RWPE2 (cell line): ENCODE results near the gene C1D.

Source experiments
- ATAC-seq: fragments of 200-7000 bp; cut with Tn5 transposase; 3 replicates; pipeline ENCODE4 v1.9.1; 2021; ENCODE audit warnings: low read depth
- DNase-seq: peaks from one replicate; pipeline ENCODE4 v3.0.0-alpha.2; 2020; ENCODE audit warnings: low spot score
- H3K27ac ChIP-seq: fragments of 450-650 bp; 2 replicates; pipeline ENCODE4 v1.5.1; 2017; ENCODE audit warnings: mild to moderate bottlenecking; ENCODE audit not compliant: poor library complexity, severe bottlenecking
- H3K27me3 ChIP-seq: fragments of 250-450 bp; sonication (Bioruptor Pico); 2 replicates; pipeline ENCODE4 v1.5.1; 2021; ENCODE audit warnings: mild to moderate bottlenecking, moderate library complexity; ENCODE audit not compliant: insufficient read depth, poor library complexity, severe bottlenecking
- H3K36me3 ChIP-seq: fragments of 250-450 bp; sonication (Bioruptor Pico); 2 replicates; pipeline ENCODE4 v1.5.1; 2020; ENCODE audit warnings: low read depth, mild to moderate bottlenecking, moderate library complexity
- H3K4me1 ChIP-seq: fragments of 250-450 bp; sonication (Bioruptor Pico); 2 replicates; pipeline ENCODE4 v1.5.1; 2021; ENCODE audit warnings: mild to moderate bottlenecking, moderate library complexity; ENCODE audit not compliant: insufficient read depth, poor library complexity, severe bottlenecking
- H3K4me3 ChIP-seq: fragments of 250-450 bp; sonication (Bioruptor Pico); 2 replicates; pipeline ENCODE4 v1.5.1; 2021; ENCODE audit warnings: mild to moderate bottlenecking, moderate library complexity; ENCODE audit not compliant: severe bottlenecking
- H3K9me3 ChIP-seq: fragments of 250-450 bp; sonication (Bioruptor Pico); 2 replicates; pipeline ENCODE4 v1.5.1; 2021; ENCODE audit warnings: mild to moderate bottlenecking, moderate library complexity; ENCODE audit not compliant: severe bottlenecking
- TF ChIP-seq, protein P1 (sequence below): fragments of 450-650 bp; IDR thresholded peaks from one replicate; pipeline ENCODE4 v1.5.1; 2017; ENCODE audit warnings: mild to moderate bottlenecking, moderate library complexity; ENCODE audit not compliant: poor library complexity, severe bottlenecking

The C1D gene

DNA sequence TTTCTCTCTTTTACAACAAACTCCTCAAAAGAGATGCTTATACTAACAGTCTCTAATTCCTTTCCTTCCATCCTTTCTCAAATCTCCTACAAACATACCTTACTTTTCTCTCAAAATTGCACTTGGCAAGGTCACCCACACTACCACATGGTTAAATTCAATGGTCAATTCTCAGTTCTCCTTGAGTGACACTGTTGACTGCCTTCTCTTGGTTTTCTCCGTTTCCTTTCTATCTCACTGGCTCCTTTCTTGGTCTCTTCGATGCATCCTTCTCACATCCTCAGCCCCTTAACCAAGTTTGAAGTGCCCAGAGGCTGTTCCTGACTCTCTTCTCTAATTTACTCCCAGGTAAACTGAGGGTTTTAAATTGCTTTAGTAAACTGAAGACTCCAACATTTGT, 12.5 kb downstream of the C1D start:
- Histone ChIP-seq H3K27ac (no peak overlapping the region), H3K36me3 (peaks cover 14% of the 10 kb centered on the region), H3K9me3 (no peaks in the 10 kb centered on the region), H3K4me3 (no peak overlapping the region), H3K27me3 (no peaks in the 10 kb centered on the region), H3K4me1 (peaks cover 15% of the 10 kb centered on the region)
- TF ChIP-seq, protein P1, sequence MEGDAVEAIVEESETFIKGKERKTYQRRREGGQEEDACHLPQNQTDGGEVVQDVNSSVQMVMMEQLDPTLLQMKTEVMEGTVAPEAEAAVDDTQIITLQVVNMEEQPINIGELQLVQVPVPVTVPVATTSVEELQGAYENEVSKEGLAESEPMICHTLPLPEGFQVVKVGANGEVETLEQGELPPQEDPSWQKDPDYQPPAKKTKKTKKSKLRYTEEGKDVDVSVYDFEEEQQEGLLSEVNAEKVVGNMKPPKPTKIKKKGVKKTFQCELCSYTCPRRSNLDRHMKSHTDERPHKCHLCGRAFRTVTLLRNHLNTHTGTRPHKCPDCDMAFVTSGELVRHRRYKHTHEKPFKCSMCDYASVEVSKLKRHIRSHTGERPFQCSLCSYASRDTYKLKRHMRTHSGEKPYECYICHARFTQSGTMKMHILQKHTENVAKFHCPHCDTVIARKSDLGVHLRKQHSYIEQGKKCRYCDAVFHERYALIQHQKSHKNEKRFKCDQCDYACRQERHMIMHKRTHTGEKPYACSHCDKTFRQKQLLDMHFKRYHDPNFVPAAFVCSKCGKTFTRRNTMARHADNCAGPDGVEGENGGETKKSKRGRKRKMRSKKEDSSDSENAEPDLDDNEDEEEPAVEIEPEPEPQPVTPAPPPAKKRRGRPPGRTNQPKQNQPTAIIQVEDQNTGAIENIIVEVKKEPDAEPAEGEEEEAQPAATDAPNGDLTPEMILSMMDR = no peak
- ATAC-seq (no peak), DNase-seq (no peak)

DNA sequence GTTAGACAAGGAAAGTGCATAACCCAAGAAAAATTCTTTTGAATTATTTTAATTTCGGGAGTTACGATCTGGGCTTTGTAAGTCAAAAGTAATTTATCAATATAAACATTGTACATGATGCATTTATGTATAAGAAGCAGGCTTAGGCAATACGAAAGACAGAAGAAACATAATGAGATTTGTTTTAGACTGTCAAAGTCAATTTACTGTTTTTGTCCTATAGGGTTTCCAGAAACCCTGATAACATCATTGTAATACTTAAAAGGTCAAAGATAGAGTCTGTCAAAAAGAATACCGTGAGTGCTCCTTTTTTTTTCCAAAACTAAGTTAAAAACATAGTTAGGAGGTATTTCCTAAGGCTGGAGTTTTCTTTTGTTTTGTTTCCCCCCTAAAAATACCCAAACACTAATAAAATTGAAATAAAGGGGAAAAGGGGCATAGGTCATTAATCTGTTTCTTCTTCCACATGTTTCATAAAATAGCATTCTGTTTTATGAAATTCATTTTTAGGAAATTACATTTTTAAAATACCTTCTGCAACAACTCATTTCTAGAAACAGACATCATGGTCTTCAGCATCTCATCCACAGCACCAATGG, 16.1 kb downstream of the C1D start:
- peak overlapping the region; percentile 98 for H3K27ac ChIP-seq
- no peaks in the 10 kb centered on the region for H3K27me3 ChIP-seq
- TF ChIP-seq, protein P1 = no peak
- no peak overlapping the region for H3K4me3 ChIP-seq
- ATAC-seq = no peak
- peaks cover 28% of the 10 kb centered on the region for H3K36me3 ChIP-seq
- no peaks in the 10 kb centered on the region for H3K9me3 ChIP-seq
- DNase-seq = no peak
- peaks cover 34% of the 10 kb centered on the region for H3K4me1 ChIP-seq

DNA sequence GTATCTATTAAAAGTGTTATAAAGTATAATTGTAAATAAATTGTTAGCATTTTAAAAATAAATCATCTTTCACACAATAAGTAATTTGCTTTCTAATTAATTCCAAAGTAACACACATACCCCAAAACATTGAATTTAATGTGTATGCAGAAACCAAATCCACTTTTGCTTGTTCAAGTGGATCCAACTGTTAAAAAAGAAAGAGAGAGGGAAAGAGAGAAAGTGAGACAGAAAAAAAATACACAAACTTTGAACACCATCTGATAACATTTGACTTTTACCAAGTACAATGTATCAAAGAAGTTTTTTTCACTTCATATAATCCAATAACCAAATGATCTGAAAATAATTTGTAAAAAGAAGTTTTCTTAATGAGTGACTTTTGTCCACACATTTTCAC, 16.6 kb downstream of the C1D start:
- TF ChIP-seq, protein P1 = no peak
- ATAC-seq (no peak), DNase-seq (no peak)
- peaks cover 34% of the 10 kb centered on the region for H3K4me1 ChIP-seq
- no peak overlapping the region for H3K4me3 ChIP-seq
- H3K27me3 ChIP-seq = no peaks in the 10 kb centered on the region
- peaks cover 28% of the 10 kb centered on the region for H3K36me3 ChIP-seq
- H3K9me3 ChIP-seq = no peaks in the 10 kb centered on the region
- H3K27ac ChIP-seq = peak overlapping the region; percentile 98

DNA sequence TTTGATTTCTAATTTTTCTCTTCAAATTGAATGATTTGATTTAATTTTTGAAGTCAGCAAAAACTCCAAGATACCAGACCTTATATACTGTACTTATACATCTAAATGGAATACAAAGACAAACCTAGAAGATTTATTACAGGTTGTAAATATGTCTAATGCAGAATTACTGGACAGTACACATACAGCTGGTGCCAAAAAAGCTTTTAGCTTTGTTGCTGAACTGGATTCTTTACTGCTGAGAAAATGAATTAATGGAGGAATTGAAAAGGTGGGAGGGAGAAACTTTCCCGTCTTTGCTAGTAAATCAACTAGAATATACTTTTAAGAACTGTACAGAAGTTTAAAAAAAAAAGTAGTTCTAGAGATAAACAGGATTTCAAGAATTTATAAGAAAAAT, 17.5 kb downstream of the C1D start:
- Histone ChIP-seq H3K27ac (peak overlapping the region; percentile 98), H3K4me3 (no peak overlapping the region), H3K36me3 (peaks cover 28% of the 10 kb centered on the region), H3K27me3 (no peaks in the 10 kb centered on the region), H3K9me3 (no peaks in the 10 kb centered on the region), H3K4me1 (peaks cover 39% of the 10 kb centered on the region)
- TF ChIP-seq, protein P1 = no peak
- DNase-seq (no peak), ATAC-seq (peak; percentile 71)

DNA sequence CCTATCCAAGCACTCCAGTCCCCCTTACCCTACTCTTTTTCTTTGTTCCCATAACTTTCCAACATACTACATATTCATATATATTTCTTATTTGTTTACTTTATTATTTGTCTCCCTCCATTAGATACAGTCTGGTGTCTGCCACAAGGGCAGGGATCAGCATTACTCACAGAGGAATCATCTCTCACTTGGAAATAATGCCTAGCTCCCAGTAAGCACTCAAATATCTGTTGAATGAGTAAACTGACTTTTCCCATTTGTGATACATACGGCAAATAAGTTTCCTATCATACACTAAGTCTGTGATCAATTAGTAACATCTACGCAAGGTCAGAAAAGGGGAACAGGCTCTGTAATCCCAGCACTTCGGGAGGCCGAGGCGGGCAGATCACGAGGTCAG, 18.7 kb downstream of the C1D start:
- no peaks in the 10 kb centered on the region for H3K9me3 ChIP-seq
- TF ChIP-seq, protein P1 = no peak
- ATAC-seq (peak; percentile 96), DNase-seq (no peak)
- H3K27ac ChIP-seq = peak overlapping the region; percentile 98
- no peak overlapping the region for H3K4me3 ChIP-seq
- peaks cover 41% of the 10 kb centered on the region for H3K4me1 ChIP-seq
- H3K36me3 ChIP-seq = peaks cover 28% of the 10 kb centered on the region
- H3K27me3 ChIP-seq = no peaks in the 10 kb centered on the region
